Ovary (tissue), 9 donors: ENCODE data around the gene DSCAM. TPM values are rescaled to one million over a fixed set of nuclear protein-coding genes. Genes with fewer than 3 reads are reported as not detected.

Experiments used
- DNase-seq, 5 donors: peaks; one replicate each; pipeline ENCODE4 v3.0.0-alpha.2; 2019 to 2020
- H3K27ac ChIP-seq, 2 donors: fragments of 200-600 bp; one replicate each; pipeline versions ENCODE4 v1.5.1 to v1.8.0; 2019 to 2022
- H3K27me3 ChIP-seq: fragments of 200-600 bp; one replicate; pipeline ENCODE4 v1.8.0; 2022
- H3K36me3 ChIP-seq: fragments of 200-600 bp; sonication (generic); one replicate; pipeline ENCODE4 v1.5.1; 2019
- H3K4me1 ChIP-seq: one replicate; pipeline ENCODE4 v1.8.1; 2013; ENCODE audit warnings: mild to moderate bottlenecking, moderate library complexity; ENCODE audit not compliant: insufficient read depth
- H3K4me3 ChIP-seq: fragments of 200-600 bp; sonication (generic); one replicate; pipeline ENCODE4 v1.5.1; 2017
- H3K9me3 ChIP-seq, 2 donors: fragments of 200-600 bp in 1 of 2; sonication (generic) in 1 of 2; one replicate each; pipeline versions ENCODE4 v1.5.1 to v1.8.1; 2013 to 2019; ENCODE audit warnings: mild to moderate bottlenecking in 1 of 2, moderate library complexity in 1 of 2
- CTCF ChIP-seq, 3 donors: fragments of 450-650 bp in 2 of 3; fragments of 200-600 bp in 1 of 3; IDR thresholded peaks; one replicate each; pipeline versions ENCODE4 v1.5.1 to v1.8.0; 2016 to 2022; ENCODE audit warnings: antibody characterized with exemption in 3 of 3, mild to moderate bottlenecking in 1 of 3
- EP300 ChIP-seq: sonication (generic); formaldehyde crosslinking; IDR thresholded peaks from one replicate; pipeline ENCODE4 v1.6.1; 2017; ENCODE audit warnings: antibody characterized with exemption
- POLR2A ChIP-seq: fragments of 450-650 bp; IDR thresholded peaks from one replicate; pipeline ENCODE4 v1.6.1; 2017; ENCODE audit warnings: antibody characterized with exemption, mild to moderate bottlenecking, moderate library complexity
- WGBS, 3 donors: extraction: QIAGEN DNeasy Blood & Tissue Kit in 1 of 3; methylation state at CpG; one replicate each; pipeline versions ENCODE4 v1.1.5 to v1.1.7; 2013 to 2017; 5-methylcytosine and 5-hydroxymethylcytosine counted together
- intact Hi-C, 4 donors: fragments of 100-400 bp; cut with DNase I; formaldehyde crosslinking; loops; one replicate each; pipeline versions ENCODE4 v1.11.0 to v1.15.1; 2022 to 2023
- polyA plus RNA-seq, 2 donors: library from polyadenylated mRNA; stranded (reverse); fragments of 200-250 nt in 1 of 2; fragments of 350-450 nt in 1 of 2; fragmentation: Illumina TruSeq in 1 of 2; extraction: RNeasy Lipid Tissue Mini Kit (QIAGEN cat#74804) in 1 of 2; gene quantifications; one replicate each; pipeline ENCODE4 v1.2.3, GENCODE V29; 2013 to 2014
- total RNA-seq, 7 donors: library from RNA; depleted of rRNA in 2 of 7; stranded (reverse); fragments of >200 nt in 2 of 7; fragmentation: NEBNext Ultra II Directional in 3 of 7; extraction: Animal tissue kit (Norgen Biotek cat#: 25700) in 3 of 7; gene quantifications; one replicate each; pipeline versions ENCODE4 v1.1.0 to v1.2.4, GENCODE V29; 2016 to 2023
- donor health status: DM: no; HTN: no; CAD: no; lungs with moderate emphysema.
- donor health status: DM: no; HTN: no; CAD: no.
- donor health status: Bipolar disorder and iron deficiency.
- donor health status: DM: yes; HTN: yes; CAD: no.
- donor health status: DM: no; HTN: no; CAD: no.
- donor health status: DM: yes; HTN: yes; CAD: no.

DSCAM gene
- total and polyA plus RNA-seq, 9 donors, result under 0.01 to 0.12 (median 0.04) TPM; not detected in 5

- DNase-seq, result no peak
- WGBS, 3 donors, result 58 to 73% (median 64%) methylated on average over 4 of the region's 4 CpGs
- H3K27ac ChIP-seq, result no peak overlapping the region
- no peak for TF ChIP-seq CTCF (IDR thresholded peaks at IDR 0.05)
- TF ChIP-seq EP300, result no peak
- TF ChIP-seq POLR2A, result no peak
- no peaks in the 10 kb centered on the region for H3K27me3 ChIP-seq
- H3K9me3 ChIP-seq, result no peaks in the 10 kb centered on the region
- intact Hi-C loops, result no loop called here
- H3K4me3 ChIP-seq, result no peak overlapping the region
- H3K36me3 ChIP-seq, result no peaks in the 10 kb centered on the region
- H3K4me1 ChIP-seq, result no peaks in the 10 kb centered on the region
Observed at GRCh38 chr21:40687625-40688024, 159.3 kb downstream of the DSCAM start.

GRCh38 chr21:40686526-40686925, 160.4 kb downstream of the DSCAM start:
- intact Hi-C loops, result no loop called here
- no peak for DNase-seq
- H3K27ac ChIP-seq, result no peak overlapping the region
- H3K4me3 ChIP-seq, result no peak overlapping the region
- H3K4me1 ChIP-seq, result no peaks in the 10 kb centered on the region
- H3K9me3 ChIP-seq, result no peaks in the 10 kb centered on the region
- WGBS, 3 donors, result 64 to 72% (median 71%) methylated on average over 5 of the region's 5 CpGs
- no peaks in the 10 kb centered on the region for H3K27me3 ChIP-seq
- TF ChIP-seq POLR2A (no peak), CTCF (IDR thresholded peaks at IDR 0.05) (no peak), EP300 (no peak)
- no peaks in the 10 kb centered on the region for H3K36me3 ChIP-seq

- WGBS, 3 donors, result 79 to 84% (median 82%) methylated on average over 3 of the region's 3 CpGs
Observed at GRCh38 chr21:40685141-40685540, 161.8 kb downstream of the DSCAM start.

GRCh38 chr21:40684726-40685125, 162.2 kb downstream of the DSCAM start:
- no peaks in the 10 kb centered on the region for H3K27me3 ChIP-seq
- intact Hi-C loops, result no loop called here
- H3K4me3 ChIP-seq, result no peak overlapping the region
- H3K9me3 ChIP-seq, result no peaks in the 10 kb centered on the region
- WGBS, 3 donors, result 74 to 87% (median 82%) methylated on average over 2 of the region's 2 CpGs
- DNase-seq, result no peak
- TF ChIP-seq EP300 (no peak), POLR2A (no peak), CTCF (IDR thresholded peaks at IDR 0.05) (no peak)
- H3K4me1 ChIP-seq, result no peaks in the 10 kb centered on the region
- no peak overlapping the region for H3K27ac ChIP-seq
- no peaks in the 10 kb centered on the region for H3K36me3 ChIP-seq

More at GRCh38 chr21:40685141-40685540, 161.8 kb downstream of the DSCAM start:
- Histone ChIP-seq H3K27ac (no peak overlapping the region), H3K27me3 (no peaks in the 10 kb centered on the region), H3K9me3 (no peaks in the 10 kb centered on the region), H3K36me3 (no peaks in the 10 kb centered on the region), H3K4me1 (no peaks in the 10 kb centered on the region), H3K4me3 (no peak overlapping the region)
- no peak for DNase-seq
- intact Hi-C loops, result no loop called here
- TF ChIP-seq POLR2A (no peak), EP300 (no peak), CTCF (IDR thresholded peaks at IDR 0.05) (no peak)
